ENCODE measurements around the gene FGB. TPM values are rescaled to one million over a fixed set of nuclear protein-coding genes. Genes with fewer than 3 reads are reported as not detected.

FGB gene
- total RNA-seq, 6 experiments from 2014 or later = not detected

GRCh38 chr4:154526151-154526550 lies 36.7 kb upstream of the FGB start:
- no peaks in the 10 kb centered on the region for H3K4me1 Mint-ChIP-seq (ENCODE audit: low read depth)
- H3K27me3 Mint-ChIP-seq (ENCODE audit: insufficient read depth) = peaks cover 7% of the 10 kb centered on the region
- no peak overlapping the region for H3K27ac Mint-ChIP-seq
- H3K36me3 Mint-ChIP-seq (ENCODE audit: low read depth) = no peaks in the 10 kb centered on the region
- TF ChIP-seq CTCF (IDR thresholded peaks at IDR 0.05) = no peak
- no peak overlapping the region for H3K4me3 Mint-ChIP-seq
- no peak for DNase-seq
- no peaks in the 10 kb centered on the region for H3K9me3 Mint-ChIP-seq

GRCh38 chr4:154527308-154527707 lies 35.5 kb upstream of the FGB start:
- Mint-ChIP-seq H3K4me3 (no peak overlapping the region), H3K27ac (no peak overlapping the region), H3K9me3 (no peaks in the 10 kb centered on the region), H3K4me1 (ENCODE audit: low read depth) (no peaks in the 10 kb centered on the region), H3K36me3 (ENCODE audit: low read depth) (no peaks in the 10 kb centered on the region), H3K27me3 (ENCODE audit: insufficient read depth) (peaks cover 7% of the 10 kb centered on the region)
- DNase-seq = no peak
- no peak for TF ChIP-seq CTCF (IDR thresholded peaks at IDR 0.05)

GRCh38 chr4:154528869-154529268 lies 33.9 kb upstream of the FGB start:
- Mint-ChIP-seq H3K9me3 (no peaks in the 10 kb centered on the region), H3K27me3 (ENCODE audit: insufficient read depth) (peaks cover 7% of the 10 kb centered on the region), H3K36me3 (ENCODE audit: low read depth) (no peaks in the 10 kb centered on the region), H3K4me1 (ENCODE audit: low read depth) (no peaks in the 10 kb centered on the region), H3K4me3 (no peak overlapping the region), H3K27ac (no peak overlapping the region)
- TF ChIP-seq CTCF (IDR thresholded peaks at IDR 0.05) = no peak
- DNase-seq = no peak

GRCh38 chr4:154529728-154530519 lies 32.9 kb upstream of the FGB start:
- peaks cover 7% of the 10 kb centered on the region for H3K27me3 Mint-ChIP-seq (ENCODE audit: insufficient read depth)
- DNase-seq = no peak
- H3K27ac Mint-ChIP-seq = no peak overlapping the region
- TF ChIP-seq CTCF (IDR thresholded peaks at IDR 0.05) = no peak
- no peak overlapping the region for H3K4me3 Mint-ChIP-seq
- no peaks in the 10 kb centered on the region for H3K9me3 Mint-ChIP-seq
- no peaks in the 10 kb centered on the region for H3K36me3 Mint-ChIP-seq (ENCODE audit: low read depth)
- no peaks in the 10 kb centered on the region for H3K4me1 Mint-ChIP-seq (ENCODE audit: low read depth)

GRCh38 chr4:154534296-154534695 lies 28.5 kb upstream of the FGB start:
- H3K36me3 Mint-ChIP-seq (ENCODE audit: low read depth) = peaks cover 5% of the 10 kb centered on the region
- DNase-seq = no peak
- H3K27me3 Mint-ChIP-seq (ENCODE audit: insufficient read depth) = 0 out of 2 replicates have a peak, but pooled peaks cover 2% of the 10 kb centered on the region
- H3K27ac Mint-ChIP-seq = no peak overlapping the region
- H3K4me3 Mint-ChIP-seq = no peak overlapping the region
- TF ChIP-seq CTCF (IDR thresholded peaks at IDR 0.05) = no peak
- no peaks in the 10 kb centered on the region for H3K9me3 Mint-ChIP-seq
- H3K4me1 Mint-ChIP-seq (ENCODE audit: low read depth) = no peaks in the 10 kb centered on the region
